ENCODE results near the gene AAK1.

DNA sequence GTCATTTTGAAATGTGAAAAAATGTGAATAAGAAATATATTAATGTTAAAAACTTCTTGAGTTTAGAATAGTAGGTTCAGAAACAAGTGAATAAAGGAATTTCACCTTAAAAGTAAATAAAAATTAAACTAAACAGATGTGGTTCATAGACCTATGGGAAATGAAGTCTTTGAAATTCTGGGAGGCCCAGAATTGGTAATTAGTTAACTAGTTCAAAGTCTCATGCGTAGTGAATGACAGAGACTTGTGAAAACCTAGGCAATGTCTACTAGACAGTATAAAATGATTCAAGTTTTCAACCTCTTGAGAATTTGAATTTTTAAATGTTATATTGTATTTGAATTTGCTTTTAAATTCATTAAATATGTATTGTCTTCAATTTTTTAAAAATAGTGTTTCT, 32.6 kb upstream of the AAK1 start:
- no peak for TF ChIP-seq EZH2 (IDR thresholded peaks at IDR 0.05; ENCODE audit: borderline replicate concordance, low read depth, low read length, poor library complexity, severe bottlenecking)
- TF ChIP-seq, protein P1, sequence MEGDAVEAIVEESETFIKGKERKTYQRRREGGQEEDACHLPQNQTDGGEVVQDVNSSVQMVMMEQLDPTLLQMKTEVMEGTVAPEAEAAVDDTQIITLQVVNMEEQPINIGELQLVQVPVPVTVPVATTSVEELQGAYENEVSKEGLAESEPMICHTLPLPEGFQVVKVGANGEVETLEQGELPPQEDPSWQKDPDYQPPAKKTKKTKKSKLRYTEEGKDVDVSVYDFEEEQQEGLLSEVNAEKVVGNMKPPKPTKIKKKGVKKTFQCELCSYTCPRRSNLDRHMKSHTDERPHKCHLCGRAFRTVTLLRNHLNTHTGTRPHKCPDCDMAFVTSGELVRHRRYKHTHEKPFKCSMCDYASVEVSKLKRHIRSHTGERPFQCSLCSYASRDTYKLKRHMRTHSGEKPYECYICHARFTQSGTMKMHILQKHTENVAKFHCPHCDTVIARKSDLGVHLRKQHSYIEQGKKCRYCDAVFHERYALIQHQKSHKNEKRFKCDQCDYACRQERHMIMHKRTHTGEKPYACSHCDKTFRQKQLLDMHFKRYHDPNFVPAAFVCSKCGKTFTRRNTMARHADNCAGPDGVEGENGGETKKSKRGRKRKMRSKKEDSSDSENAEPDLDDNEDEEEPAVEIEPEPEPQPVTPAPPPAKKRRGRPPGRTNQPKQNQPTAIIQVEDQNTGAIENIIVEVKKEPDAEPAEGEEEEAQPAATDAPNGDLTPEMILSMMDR (conservative IDR thresholded peaks at IDR 0.05; ENCODE audit: low read depth, low read length): no peak

Data from A673 (cell line).